MM.1S (cell line): ENCODE results near the gene CBLB.

Source experiments
- DNase-seq: peaks from one replicate; pipeline ENCODE4 v3.0.0-alpha.2; 2015
- H2AFZ ChIP-seq: fragments of 300-600 bp; sonication (generic); 2 replicates; pipeline ENCODE4 v1.6.0; 2016; ENCODE audit warnings: antibody characterized with exemption, low read length
- H3F3A ChIP-seq: fragments of 300-600 bp; sonication (generic); 2 replicates; pipeline ENCODE4 v1.6.1; 2016; ENCODE audit warnings: mild to moderate bottlenecking, antibody characterized with exemption, low read length, moderate library complexity, mixed read lengths; ENCODE audit not compliant: insufficient read depth
- H3K27ac ChIP-seq: fragments of 300-600 bp; sonication (generic); 2 replicates; pipeline ENCODE4 v1.5.1; 2016; ENCODE audit warnings: mild to moderate bottlenecking, low read length
- H3K27me3 ChIP-seq: fragments of 300-600 bp; sonication (generic); replicated peaks from 2 replicates; pipeline ENCODE4 v1.6.0; 2016; ENCODE audit warnings: low read length; ENCODE audit not compliant: insufficient read depth
- H3K36me3 ChIP-seq: fragments of 300-600 bp; sonication (generic); replicated peaks from 2 replicates; pipeline ENCODE4 v1.6.1; 2016; ENCODE audit warnings: mild to moderate bottlenecking, low read length, mixed read lengths; ENCODE audit not compliant: insufficient read depth
- H3K4me1 ChIP-seq: fragments of 300-600 bp; sonication (generic); 2 replicates; pipeline ENCODE4 v1.6.1; 2016; ENCODE audit warnings: low read length, mixed read lengths
- H3K4me2 ChIP-seq: fragments of 300-600 bp; sonication (generic); 2 replicates; pipeline ENCODE4 v1.6.0; 2016; ENCODE audit warnings: low read depth, low read length
- H3K4me3 ChIP-seq: fragments of 300-600 bp; sonication (generic); 2 replicates; pipeline ENCODE4 v1.5.1; 2016; ENCODE audit warnings: low read length, mixed read lengths
- H3K79me2 ChIP-seq: fragments of 300-600 bp; sonication (generic); 2 replicates; pipeline ENCODE4 v1.6.1; 2016; ENCODE audit warnings: mixed run types, low read length, mixed read lengths
- H3K9ac ChIP-seq: fragments of 300-600 bp; sonication (generic); 2 replicates; pipeline ENCODE4 v1.6.1; 2016; ENCODE audit warnings: low read length, mixed read lengths
- H3K9me2 ChIP-seq: fragments of 300-600 bp; sonication (generic); replicated peaks from 2 replicates; pipeline ENCODE4 v1.6.1; 2016; ENCODE audit warnings: mild to moderate bottlenecking, low read length, mixed read lengths; ENCODE audit not compliant: insufficient read depth
- H3K9me3 ChIP-seq: fragments of 300-600 bp; sonication (generic); replicated peaks from 2 replicates; pipeline ENCODE4 v1.6.1; 2016; ENCODE audit warnings: mild to moderate bottlenecking, low read length, mixed read lengths; ENCODE audit not compliant: insufficient read depth
- H4K20me1 ChIP-seq: fragments of 300-600 bp; sonication (generic); 2 replicates; pipeline ENCODE4 v1.6.1; 2016; ENCODE audit warnings: mild to moderate bottlenecking, low read length, moderate library complexity, mixed read lengths; ENCODE audit not compliant: insufficient read depth
- EZH2 ChIP-seq: fragments of 300-600 bp; sonication (generic); optimal IDR thresholded peaks from 2 replicates; pipeline ENCODE3; 2017; ENCODE audit warnings: low read depth, mild to moderate bottlenecking, antibody characterized with exemption, low read length, mixed read lengths
- EZH2phosphoT487 ChIP-seq: fragments of 300-600 bp; sonication (generic); IDR thresholded peaks from 2 replicates; pipeline ENCODE4 v1.6.1; 2018; ENCODE audit warnings: antibody characterized with exemption, low read length
- TF ChIP-seq, protein P1 (sequence below): fragments of 300-600 bp; sonication (generic); IDR thresholded peaks from 2 replicates; pipeline ENCODE4 v1.5.1; 2016; ENCODE audit warnings: antibody characterized with exemption, low read length, mixed read lengths

The CBLB gene

DNA sequence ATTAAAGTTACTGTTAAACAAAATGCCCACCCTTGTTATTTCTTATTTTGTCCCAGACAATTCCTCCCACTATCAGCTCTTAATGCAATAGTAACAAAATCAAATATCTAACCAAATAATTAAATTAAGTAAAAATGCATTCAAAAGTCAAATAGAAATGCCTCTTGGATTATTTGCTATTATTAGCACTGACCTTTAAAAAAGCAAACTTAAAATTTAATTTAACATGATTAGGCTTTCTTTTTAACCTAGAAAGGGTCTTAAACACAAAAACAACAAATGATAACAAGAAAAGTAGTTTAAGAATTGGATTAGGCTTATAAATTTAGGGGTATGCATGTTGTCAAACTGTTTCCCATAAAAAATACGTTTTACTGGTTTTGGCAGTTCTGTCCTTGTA lies 159.8 kb downstream of the CBLB start:
- no peaks in the 10 kb centered on the region; the same call in 1 of the 2 replicates for H3K9me2 ChIP-seq
- H3F3A ChIP-seq, result no peaks in the 10 kb centered on the region
- H3K4me1 ChIP-seq, result no peaks in the 10 kb centered on the region
- H3K27me3 ChIP-seq, result no peaks in the 10 kb centered on the region
- no peaks in the 10 kb centered on the region for H3K9me3 ChIP-seq
- H3K79me2 ChIP-seq, result no peaks in the 10 kb centered on the region
- H3K36me3 ChIP-seq, result no peaks in the 10 kb centered on the region
- H3K4me2 ChIP-seq, result no peak overlapping the region
- no peak overlapping the region for H3K27ac ChIP-seq
- TF ChIP-seq EZH2 (no peak), EZH2phosphoT487 (no peak)
- TF ChIP-seq, protein P1, sequence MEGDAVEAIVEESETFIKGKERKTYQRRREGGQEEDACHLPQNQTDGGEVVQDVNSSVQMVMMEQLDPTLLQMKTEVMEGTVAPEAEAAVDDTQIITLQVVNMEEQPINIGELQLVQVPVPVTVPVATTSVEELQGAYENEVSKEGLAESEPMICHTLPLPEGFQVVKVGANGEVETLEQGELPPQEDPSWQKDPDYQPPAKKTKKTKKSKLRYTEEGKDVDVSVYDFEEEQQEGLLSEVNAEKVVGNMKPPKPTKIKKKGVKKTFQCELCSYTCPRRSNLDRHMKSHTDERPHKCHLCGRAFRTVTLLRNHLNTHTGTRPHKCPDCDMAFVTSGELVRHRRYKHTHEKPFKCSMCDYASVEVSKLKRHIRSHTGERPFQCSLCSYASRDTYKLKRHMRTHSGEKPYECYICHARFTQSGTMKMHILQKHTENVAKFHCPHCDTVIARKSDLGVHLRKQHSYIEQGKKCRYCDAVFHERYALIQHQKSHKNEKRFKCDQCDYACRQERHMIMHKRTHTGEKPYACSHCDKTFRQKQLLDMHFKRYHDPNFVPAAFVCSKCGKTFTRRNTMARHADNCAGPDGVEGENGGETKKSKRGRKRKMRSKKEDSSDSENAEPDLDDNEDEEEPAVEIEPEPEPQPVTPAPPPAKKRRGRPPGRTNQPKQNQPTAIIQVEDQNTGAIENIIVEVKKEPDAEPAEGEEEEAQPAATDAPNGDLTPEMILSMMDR, result no peak
- no peaks in the 10 kb centered on the region for H4K20me1 ChIP-seq
- H3K9ac ChIP-seq, result no peak overlapping the region
- no peak overlapping the region for H2AFZ ChIP-seq
- H3K4me3 ChIP-seq, result no peak overlapping the region
- DNase-seq, result no peak

DNA sequence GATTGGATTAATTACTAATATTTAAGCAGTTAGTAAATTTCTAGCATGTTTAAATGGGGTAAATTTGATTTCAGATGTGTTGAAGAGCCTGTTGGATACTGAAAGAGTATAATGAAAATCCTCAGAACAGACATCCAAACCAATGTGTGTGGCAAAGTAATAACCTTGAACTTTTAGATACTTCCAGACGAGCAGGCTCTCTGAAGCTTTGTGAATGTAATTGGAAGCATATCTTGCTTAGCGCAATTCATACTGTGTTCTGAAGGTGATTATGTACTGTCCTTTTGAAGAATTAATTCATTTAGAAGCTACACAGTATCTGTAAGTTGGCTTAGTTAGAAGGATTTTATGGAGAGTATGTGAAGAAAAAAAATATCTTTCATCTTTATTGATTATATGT lies 161.8 kb downstream of the CBLB start:
- Histone ChIP-seq H4K20me1 (no peaks in the 10 kb centered on the region), H3K36me3 (no peaks in the 10 kb centered on the region), H3K27me3 (no peaks in the 10 kb centered on the region), H2AFZ (no peak overlapping the region), H3K79me2 (no peaks in the 10 kb centered on the region), H3K27ac (no peak overlapping the region), H3K4me1 (no peaks in the 10 kb centered on the region), H3K9ac (no peak overlapping the region), H3K9me2 (no peaks in the 10 kb centered on the region; the same call in 1 of the 2 replicates), H3F3A (no peaks in the 10 kb centered on the region), H3K9me3 (no peaks in the 10 kb centered on the region), H3K4me3 (no peak overlapping the region), H3K4me2 (no peak overlapping the region)
- DNase-seq, result no peak
- TF ChIP-seq EZH2, result no peak
- TF ChIP-seq, protein P1, result no peak
- no peak for TF ChIP-seq EZH2phosphoT487

DNA sequence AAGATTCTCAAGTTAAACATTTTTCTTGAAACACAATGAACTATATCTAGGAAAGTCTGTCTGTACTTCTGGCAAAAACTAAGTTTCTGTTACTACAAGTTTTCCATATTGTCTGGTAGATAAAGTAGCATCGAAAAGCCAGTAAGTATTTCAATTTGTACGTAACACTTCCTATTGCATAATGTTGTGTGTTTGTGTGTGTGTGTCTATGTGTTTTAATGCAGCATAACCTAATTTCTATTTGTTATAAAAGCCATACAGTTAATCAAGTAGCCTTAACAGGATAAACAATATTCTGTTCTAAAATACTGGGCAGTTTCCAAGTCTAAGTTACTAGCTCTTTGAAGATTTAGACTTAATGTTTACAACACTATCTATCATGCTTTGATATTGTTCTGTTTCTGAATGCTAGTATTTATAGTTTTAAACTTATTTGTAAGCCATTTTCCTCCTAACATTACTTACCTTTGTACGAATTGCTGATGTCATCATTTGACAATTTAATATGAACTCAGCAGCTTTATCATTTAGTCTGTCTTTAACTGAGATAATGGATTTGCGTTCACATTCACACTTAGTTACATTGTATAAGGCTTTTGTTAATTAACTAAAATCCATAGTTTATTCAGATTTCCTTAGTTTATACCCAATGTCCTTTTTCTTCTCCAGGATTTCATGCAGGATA lies 163.9 kb downstream of the CBLB start:
- no peak overlapping the region for H3K9ac ChIP-seq
- no peak overlapping the region for H3K4me2 ChIP-seq
- TF ChIP-seq EZH2phosphoT487 (no peak), EZH2 (no peak)
- TF ChIP-seq, protein P1, result no peak
- no peaks in the 10 kb centered on the region for H3K4me1 ChIP-seq
- H3K27me3 ChIP-seq, result no peaks in the 10 kb centered on the region
- H3K36me3 ChIP-seq, result no peaks in the 10 kb centered on the region
- DNase-seq, result no peak
- H3K79me2 ChIP-seq, result no peaks in the 10 kb centered on the region
- H3K4me3 ChIP-seq, result no peak overlapping the region
- no peak overlapping the region for H2AFZ ChIP-seq
- H4K20me1 ChIP-seq, result no peaks in the 10 kb centered on the region
- H3F3A ChIP-seq, result no peaks in the 10 kb centered on the region
- no peak overlapping the region for H3K27ac ChIP-seq
- no peaks in the 10 kb centered on the region; the same call in 1 of the 2 replicates for H3K9me2 ChIP-seq
- H3K9me3 ChIP-seq, result no peaks in the 10 kb centered on the region
